Measurements from ENCODE around the gene LZTR1.
"Not testable (repeated sequence)": the region's sequence is repeated elsewhere in the genome, so short reads cannot be mapped to it uniquely, and the experiment has no call there.

Gene LZTR1

DNA sequence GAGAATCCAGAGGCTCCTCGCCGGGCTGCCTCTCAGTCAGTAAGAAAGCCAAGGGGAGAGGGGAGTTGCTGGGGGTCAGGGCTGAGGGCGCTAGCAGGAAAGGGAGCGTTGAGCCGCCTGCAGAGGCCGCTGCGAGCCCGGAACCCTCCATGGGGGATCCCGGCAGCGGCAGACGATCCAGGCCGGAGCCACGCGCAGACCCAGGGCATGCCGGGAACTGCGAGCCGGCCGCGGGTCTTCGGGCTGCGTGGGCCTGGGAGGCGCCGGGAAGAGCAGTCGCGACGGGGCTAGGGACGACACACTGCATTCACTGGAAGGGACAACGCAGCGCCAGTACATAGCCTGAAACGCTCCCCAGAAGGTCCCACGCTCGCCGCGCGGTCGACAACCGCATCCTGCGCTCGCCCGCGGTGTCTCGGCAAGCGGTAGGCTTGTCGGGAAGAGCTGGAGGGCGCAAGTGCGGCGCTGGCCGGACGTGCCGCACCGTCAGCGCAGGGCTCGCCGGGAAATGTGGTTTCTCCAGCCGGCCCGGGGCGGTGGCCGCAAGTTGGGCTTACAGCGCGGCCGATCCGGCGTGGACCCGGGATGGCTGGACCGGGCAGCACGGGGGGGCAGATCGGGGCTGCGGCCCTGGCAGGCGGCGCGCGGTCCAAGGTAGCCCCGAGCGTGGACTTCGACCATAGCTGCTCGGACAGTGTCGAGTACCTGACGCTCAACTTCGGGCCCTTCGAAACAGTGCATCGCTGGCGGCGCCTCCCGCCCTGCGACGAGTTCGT lies at the start of gene LZTR1:
Gene LZTR1, plus strand, starts transcription at position 511 of the 776 bp plus-strand sequence. Its CDS starts 75 bp downstream, at position 586.
- DNase-seq (ENCODE audit: extremely low read depth, low read depth), result peak; percentile 59
- TF ChIP-seq, protein P1, sequence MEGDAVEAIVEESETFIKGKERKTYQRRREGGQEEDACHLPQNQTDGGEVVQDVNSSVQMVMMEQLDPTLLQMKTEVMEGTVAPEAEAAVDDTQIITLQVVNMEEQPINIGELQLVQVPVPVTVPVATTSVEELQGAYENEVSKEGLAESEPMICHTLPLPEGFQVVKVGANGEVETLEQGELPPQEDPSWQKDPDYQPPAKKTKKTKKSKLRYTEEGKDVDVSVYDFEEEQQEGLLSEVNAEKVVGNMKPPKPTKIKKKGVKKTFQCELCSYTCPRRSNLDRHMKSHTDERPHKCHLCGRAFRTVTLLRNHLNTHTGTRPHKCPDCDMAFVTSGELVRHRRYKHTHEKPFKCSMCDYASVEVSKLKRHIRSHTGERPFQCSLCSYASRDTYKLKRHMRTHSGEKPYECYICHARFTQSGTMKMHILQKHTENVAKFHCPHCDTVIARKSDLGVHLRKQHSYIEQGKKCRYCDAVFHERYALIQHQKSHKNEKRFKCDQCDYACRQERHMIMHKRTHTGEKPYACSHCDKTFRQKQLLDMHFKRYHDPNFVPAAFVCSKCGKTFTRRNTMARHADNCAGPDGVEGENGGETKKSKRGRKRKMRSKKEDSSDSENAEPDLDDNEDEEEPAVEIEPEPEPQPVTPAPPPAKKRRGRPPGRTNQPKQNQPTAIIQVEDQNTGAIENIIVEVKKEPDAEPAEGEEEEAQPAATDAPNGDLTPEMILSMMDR (IDR thresholded peaks at IDR 0.05; ENCODE audit: low read depth, low read length), result peak; percentile 46

GRCh38 chr22:20933910-20934309 lies 48.2 kb upstream of the LZTR1 start:
- DNase-seq (ENCODE audit: extremely low read depth, low read depth), result no peak
- TF ChIP-seq, protein P1 (IDR thresholded peaks at IDR 0.05; ENCODE audit: low read depth, low read length), result no peak

- DNase-seq (ENCODE audit: extremely low read depth, low read depth), result not testable (repeated sequence)
These were observed 47.0 kb upstream of the LZTR1 start for GRCh38 chr22:20935049-20935448.

- not testable (repeated sequence) for DNase-seq (ENCODE audit: extremely low read depth, low read depth)
These were observed 46.1 kb upstream of the LZTR1 start for GRCh38 chr22:20935780-20936539.

GRCh38 chr22:20937031-20937793 lies 44.9 kb upstream of the LZTR1 start:
- no peak for DNase-seq (ENCODE audit: extremely low read depth, low read depth)
- TF ChIP-seq, protein P1 (IDR thresholded peaks at IDR 0.05; ENCODE audit: low read depth, low read length), result no peak

DNA sequence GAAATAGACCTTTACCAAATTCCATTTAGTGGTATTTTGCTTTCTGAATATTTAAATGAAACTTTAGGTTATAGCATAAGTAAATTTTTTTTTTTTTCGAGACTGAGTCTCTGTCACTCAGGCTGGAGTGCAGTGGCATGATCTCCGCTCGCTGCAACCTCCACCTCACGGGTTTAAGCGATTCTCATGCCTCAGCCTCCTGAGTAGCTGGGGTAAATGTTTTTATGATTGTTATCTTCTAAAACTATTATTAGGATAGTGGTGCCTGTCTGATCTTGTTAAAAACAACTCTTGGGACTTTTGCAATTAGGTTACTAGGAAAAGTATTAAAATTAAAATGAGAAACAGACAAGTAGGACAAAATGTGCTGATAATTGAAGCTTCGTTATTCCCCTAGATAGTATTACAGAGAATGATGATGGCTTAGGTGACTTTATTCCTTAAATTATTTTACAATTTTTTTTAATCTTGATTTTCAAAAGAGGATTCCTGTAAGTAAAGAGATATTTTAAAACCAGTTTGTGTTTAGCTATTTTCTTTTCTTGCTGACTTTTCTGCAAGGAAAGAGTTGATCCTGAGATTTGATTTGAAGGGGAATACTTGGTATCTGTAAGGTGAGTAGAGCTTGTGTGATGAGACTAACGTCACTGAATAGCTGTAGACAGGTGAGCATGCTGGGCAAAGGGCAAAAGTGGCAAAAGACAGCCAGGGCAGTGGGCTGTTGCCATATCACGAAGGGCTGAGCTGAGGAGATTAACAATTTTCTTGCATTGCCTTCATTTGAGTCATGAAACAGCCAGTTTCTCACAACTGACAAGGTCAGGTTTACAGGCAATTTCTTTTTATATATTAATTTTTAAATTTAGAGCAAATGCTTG lies 44.1 kb upstream of the LZTR1 start:
- TF ChIP-seq, protein P1 (IDR thresholded peaks at IDR 0.05; ENCODE audit: low read depth, low read length), result no peak
- no peak for DNase-seq (ENCODE audit: extremely low read depth, low read depth)

- not testable (repeated sequence) for DNase-seq (ENCODE audit: extremely low read depth, low read depth)
These were observed 42.5 kb upstream of the LZTR1 start for GRCh38 chr22:20939457-20940185.

GRCh38 chr22:20940186-20940651 lies 41.9 kb upstream of the LZTR1 start:
- DNase-seq (ENCODE audit: extremely low read depth, low read depth), result peak; percentile 69
- TF ChIP-seq, protein P1 (IDR thresholded peaks at IDR 0.05; ENCODE audit: low read depth, low read length), result no peak

Measured in AG09319 (cell line).